OCI-LY3 (cell line): ENCODE results near the gene ABCD1.
A peak's percentile ranks its signal among the peaks of the same experiment; 100 is the strongest.
"Not testable (repeated sequence)": the region's sequence is repeated elsewhere in the genome, so short reads cannot be mapped to it uniquely, and the experiment has no call there.

ENCODE experiments used
- H2AFZ ChIP-seq: fragments of 200-600, 300-600 bp; shearing (Covaris generic); 2 replicates; pipeline ENCODE4 v1.6.0; 2014; ENCODE audit warnings: antibody characterized with exemption, low read depth, low read length
- H3K27ac ChIP-seq: fragments of 200-600, 300-600 bp; sonication (generic); 2 replicates; pipeline ENCODE4 v1.5.1; 2014; ENCODE audit warnings: mild to moderate bottlenecking, low read length, moderate library complexity, mixed read lengths
- H3K27me3 ChIP-seq: fragments of 200-600, 300-600 bp; sonication (generic); 2 replicates; pipeline ENCODE4 v1.6.1; 2014; ENCODE audit warnings: low read depth, low read length, mixed read lengths
- H3K36me3 ChIP-seq: fragments of 200-600, 300-600 bp; sonication (generic); replicated peaks from 2 replicates; pipeline ENCODE3; 2014; ENCODE audit warnings: low read depth, low read length, mixed read lengths
- H3K4me1 ChIP-seq: fragments of 300-600, 200-600 bp; sonication (generic); 2 replicates; pipeline ENCODE4 v1.6.1; 2014; ENCODE audit warnings: low read length, mixed read lengths
- H3K4me2 ChIP-seq: fragments of 200-600, 300-600 bp; sonication (generic); 2 replicates; pipeline ENCODE4 v1.6.1; 2014; ENCODE audit warnings: low read length, mixed read lengths
- H3K4me3 ChIP-seq: fragments of 300-600, 200-600 bp; sonication (generic); 2 replicates; pipeline ENCODE4 v1.5.1; 2014; ENCODE audit warnings: antibody characterized with exemption, mild to moderate bottlenecking, low read length, moderate library complexity
- H3K79me2 ChIP-seq: fragments of 300-600, 200-600 bp; shearing (Covaris generic); 2 replicates; pipeline ENCODE4 v1.6.1; 2014; ENCODE audit warnings: mild to moderate bottlenecking, low read length, mixed read lengths
- H3K9ac ChIP-seq: fragments of 300-600, 200-600 bp; shearing (Covaris generic); 2 replicates; pipeline ENCODE4 v1.6.0; 2014; ENCODE audit warnings: mild to moderate bottlenecking, low read length, moderate library complexity
- H3K9me3 ChIP-seq: fragments of 200-600, 300-600 bp; shearing (Covaris generic); 2 replicates; pipeline ENCODE4 v1.6.1; 2014; ENCODE audit warnings: low read length, mixed read lengths; ENCODE audit not compliant: insufficient read depth
- H4K20me1 ChIP-seq: fragments of 200-600, 300-600 bp; sonication (generic); 2 replicates; pipeline ENCODE4 v1.6.1; 2016; ENCODE audit warnings: low read length, mixed read lengths; ENCODE audit not compliant: insufficient read depth
- CTCF ChIP-seq: fragments of 200-600, 300-600 bp; sonication (generic); IDR thresholded peaks from 2 replicates; pipeline ENCODE4 v1.5.1; 2014; ENCODE audit warnings: antibody characterized with exemption, low read length, low read depth
- EZH2phosphoT487 ChIP-seq: fragments of 200-600 bp; shearing (Covaris generic); IDR thresholded peaks from 2 replicates; pipeline ENCODE4 v1.6.1; 2018; ENCODE audit warnings: antibody characterized with exemption, mixed run types, low read depth

Gene ABCD1

GRCh38 chrX:153739754-153740486, 15.3 kb downstream of the ABCD1 start:
- peaks cover 7% of the 10 kb centered on the region for H3K4me1 ChIP-seq
- H2AFZ ChIP-seq, result no peak overlapping the region
- H3K4me2 ChIP-seq, result no peak overlapping the region
- H3K27ac ChIP-seq, result no peak overlapping the region
- H3K9me3 ChIP-seq, result no peaks in the 10 kb centered on the region
- no peak for TF ChIP-seq EZH2phosphoT487
- TF ChIP-seq CTCF, result no peak
- H3K4me3 ChIP-seq, result no peak overlapping the region
- no peaks in the 10 kb centered on the region for H3K79me2 ChIP-seq
- no peak overlapping the region for H3K9ac ChIP-seq
- 0 out of 2 replicates have a peak, but pooled peaks cover 2% of the 10 kb centered on the region for H4K20me1 ChIP-seq
- no peaks in the 10 kb centered on the region for H3K27me3 ChIP-seq
- H3K36me3 ChIP-seq, result peaks cover under 1% of the 10 kb centered on the region

- no peak overlapping the region for H3K9ac ChIP-seq
- H3K27ac ChIP-seq, result no peak overlapping the region
- H3K4me3 ChIP-seq, result no peak overlapping the region
- no peaks in the 10 kb centered on the region for H3K4me1 ChIP-seq
- no peaks in the 10 kb centered on the region for H4K20me1 ChIP-seq
- no peak for TF ChIP-seq EZH2phosphoT487
- no peak for TF ChIP-seq CTCF
- H3K4me2 ChIP-seq, result no peak overlapping the region
- H3K27me3 ChIP-seq, result no peaks in the 10 kb centered on the region
- no peak overlapping the region for H2AFZ ChIP-seq
- H3K9me3 ChIP-seq, result no peaks in the 10 kb centered on the region
- no peaks in the 10 kb centered on the region for H3K79me2 ChIP-seq
- H3K36me3 ChIP-seq, result no peaks in the 10 kb centered on the region
Measured at GRCh38 chrX:153740631-153741222, 16.1 kb downstream of the ABCD1 start.

- TF ChIP-seq CTCF (no peak), EZH2phosphoT487 (no peak)
- no peaks in the 10 kb centered on the region for H3K79me2 ChIP-seq
- no peaks in the 10 kb centered on the region for H4K20me1 ChIP-seq
- H3K27me3 ChIP-seq, result no peaks in the 10 kb centered on the region
- H3K36me3 ChIP-seq, result no peaks in the 10 kb centered on the region
- no peak overlapping the region for H2AFZ ChIP-seq
- H3K4me1 ChIP-seq, result no peaks in the 10 kb centered on the region
- H3K27ac ChIP-seq, result no peak overlapping the region
- H3K4me2 ChIP-seq, result no peak overlapping the region
- H3K4me3 ChIP-seq, result no peak overlapping the region
- no peaks in the 10 kb centered on the region for H3K9me3 ChIP-seq
- H3K9ac ChIP-seq, result no peak overlapping the region
Measured at GRCh38 chrX:153741446-153741845, 16.8 kb downstream of the ABCD1 start.

GRCh38 chrX:153742111-153742510, 17.5 kb downstream of the ABCD1 start:
- not testable (repeated sequence) for H3K27me3 ChIP-seq, H3K9me3 ChIP-seq, H3K27ac ChIP-seq, H3K4me2 ChIP-seq, H4K20me1 ChIP-seq, H3K9ac ChIP-seq, H3K4me1 ChIP-seq, H3K36me3 ChIP-seq, H3K4me3 ChIP-seq, H3K79me2 ChIP-seq, H2AFZ ChIP-seq

- H3K4me2 ChIP-seq, H3K9ac ChIP-seq, H3K4me1 ChIP-seq, H3K9me3 ChIP-seq, H2AFZ ChIP-seq, H3K27me3 ChIP-seq, H3K4me3 ChIP-seq, H3K27ac ChIP-seq, H3K79me2 ChIP-seq, H4K20me1 ChIP-seq, H3K36me3 ChIP-seq: not testable (repeated sequence)
Measured at GRCh38 chrX:153742796-153743467, 18.3 kb downstream of the ABCD1 start.

GRCh38 chrX:153743468-153744209, 19.0 kb downstream of the ABCD1 start:
- H3K4me3 ChIP-seq, H3K27ac ChIP-seq, H3K9ac ChIP-seq, H4K20me1 ChIP-seq, H3K9me3 ChIP-seq, H2AFZ ChIP-seq, H3K4me1 ChIP-seq, H3K27me3 ChIP-seq, H3K79me2 ChIP-seq, H3K36me3 ChIP-seq: not testable (repeated sequence)
- peak overlapping the region; percentile 50; the same call in 1 of the 2 replicates for H3K4me2 ChIP-seq
